Osteocyte (in vitro differentiated cells): ENCODE results near the gene APOC1. TPM values are rescaled to one million over a fixed set of nuclear protein-coding genes. Genes with fewer than 3 reads are reported as not detected.
A peak's percentile ranks its signal among the peaks of the same experiment; 100 is the strongest.
"Not testable (repeated sequence)": the region's sequence is repeated elsewhere in the genome, so short reads cannot be mapped to it uniquely, and the experiment has no call there.

Source experiments
- DNase-seq: peaks from one replicate; pipeline ENCODE4 v3.0.0; 2021; ENCODE audit warnings: mixed read lengths; ENCODE audit not compliant: unreplicated experiment; ENCODE audit errors: extremely low spot score
- H3K27ac Mint-ChIP-seq: one replicate; pipeline ENCODE4 v1.8.0; 2021; ENCODE audit warnings: mild to moderate bottlenecking, mixed read lengths; ENCODE audit not compliant: unreplicated experiment
- H3K27me3 Mint-ChIP-seq: one replicate; pipeline ENCODE4 v1.8.0; 2021; ENCODE audit warnings: mixed read lengths; ENCODE audit not compliant: unreplicated experiment
- H3K36me3 Mint-ChIP-seq: one replicate; pipeline ENCODE4 v1.8.0; 2021; ENCODE audit warnings: mixed read lengths; ENCODE audit not compliant: unreplicated experiment
- H3K4me1 Mint-ChIP-seq: one replicate; pipeline ENCODE4 v1.8.0; 2021; ENCODE audit warnings: mixed read lengths; ENCODE audit not compliant: unreplicated experiment
- H3K4me3 Mint-ChIP-seq: one replicate; pipeline ENCODE4 v1.8.0; 2021; ENCODE audit warnings: mild to moderate bottlenecking, moderate library complexity, mixed read lengths; ENCODE audit not compliant: unreplicated experiment
- H3K9me3 Mint-ChIP-seq: one replicate; pipeline ENCODE4 v1.8.0; 2021; ENCODE audit warnings: mixed read lengths; ENCODE audit not compliant: unreplicated experiment
- total RNA-seq: library from RNA; stranded (reverse); gene quantifications from 2 replicates; pipeline ENCODE4 v1.2.1, GENCODE V29; 2021
- TF ChIP-seq, protein P1 (sequence below): fragments of 200-600 bp; sonication (generic); IDR thresholded peaks from 2 replicates; pipeline ENCODE4 v1.5.0; 2021; ENCODE audit warnings: antibody characterized with exemption, mild to moderate bottlenecking, moderate library complexity

APOC1 gene
- total RNA-seq, 1 donor from 2014 or later, result 3.3 TPM

DNA sequence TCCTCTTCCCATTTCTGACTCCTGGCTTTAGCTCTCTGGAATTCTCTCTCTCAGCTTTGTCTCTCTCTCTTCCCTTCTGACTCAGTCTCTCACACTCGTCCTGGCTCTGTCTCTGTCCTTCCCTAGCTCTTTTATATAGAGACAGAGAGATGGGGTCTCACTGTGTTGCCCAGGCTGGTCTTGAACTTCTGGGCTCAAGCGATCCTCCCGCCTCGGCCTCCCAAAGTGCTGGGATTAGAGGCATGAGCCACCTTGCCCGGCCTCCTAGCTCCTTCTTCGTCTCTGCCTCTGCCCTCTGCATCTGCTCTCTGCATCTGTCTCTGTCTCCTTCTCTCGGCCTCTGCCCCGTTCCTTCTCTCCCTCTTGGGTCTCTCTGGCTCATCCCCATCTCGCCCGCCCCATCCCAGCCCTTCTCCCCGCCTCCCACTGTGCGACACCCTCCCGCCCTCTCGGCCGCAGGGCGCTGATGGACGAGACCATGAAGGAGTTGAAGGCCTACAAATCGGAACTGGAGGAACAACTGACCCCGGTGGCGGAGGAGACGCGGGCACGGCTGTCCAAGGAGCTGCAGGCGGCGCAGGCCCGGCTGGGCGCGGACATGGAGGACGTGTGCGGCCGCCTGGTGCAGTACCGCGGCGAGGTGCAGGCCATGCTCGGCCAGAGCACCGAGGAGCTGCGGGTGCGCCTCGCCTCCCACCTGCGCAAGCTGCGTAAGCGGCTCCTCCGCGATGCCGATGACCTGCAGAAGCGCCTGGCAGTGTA lies 6.2 kb upstream of the APOC1 start:
- no peak overlapping the region for H3K27ac Mint-ChIP-seq
- no peaks in the 10 kb centered on the region for H3K9me3 Mint-ChIP-seq
- no peak for DNase-seq
- TF ChIP-seq, protein P1, sequence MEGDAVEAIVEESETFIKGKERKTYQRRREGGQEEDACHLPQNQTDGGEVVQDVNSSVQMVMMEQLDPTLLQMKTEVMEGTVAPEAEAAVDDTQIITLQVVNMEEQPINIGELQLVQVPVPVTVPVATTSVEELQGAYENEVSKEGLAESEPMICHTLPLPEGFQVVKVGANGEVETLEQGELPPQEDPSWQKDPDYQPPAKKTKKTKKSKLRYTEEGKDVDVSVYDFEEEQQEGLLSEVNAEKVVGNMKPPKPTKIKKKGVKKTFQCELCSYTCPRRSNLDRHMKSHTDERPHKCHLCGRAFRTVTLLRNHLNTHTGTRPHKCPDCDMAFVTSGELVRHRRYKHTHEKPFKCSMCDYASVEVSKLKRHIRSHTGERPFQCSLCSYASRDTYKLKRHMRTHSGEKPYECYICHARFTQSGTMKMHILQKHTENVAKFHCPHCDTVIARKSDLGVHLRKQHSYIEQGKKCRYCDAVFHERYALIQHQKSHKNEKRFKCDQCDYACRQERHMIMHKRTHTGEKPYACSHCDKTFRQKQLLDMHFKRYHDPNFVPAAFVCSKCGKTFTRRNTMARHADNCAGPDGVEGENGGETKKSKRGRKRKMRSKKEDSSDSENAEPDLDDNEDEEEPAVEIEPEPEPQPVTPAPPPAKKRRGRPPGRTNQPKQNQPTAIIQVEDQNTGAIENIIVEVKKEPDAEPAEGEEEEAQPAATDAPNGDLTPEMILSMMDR, result no peak
- peaks cover 43% of the 10 kb centered on the region for H3K4me1 Mint-ChIP-seq
- H3K36me3 Mint-ChIP-seq, result peaks cover 2% of the 10 kb centered on the region
- peaks cover 3% of the 10 kb centered on the region for H3K27me3 Mint-ChIP-seq
- no peak overlapping the region for H3K4me3 Mint-ChIP-seq

DNA sequence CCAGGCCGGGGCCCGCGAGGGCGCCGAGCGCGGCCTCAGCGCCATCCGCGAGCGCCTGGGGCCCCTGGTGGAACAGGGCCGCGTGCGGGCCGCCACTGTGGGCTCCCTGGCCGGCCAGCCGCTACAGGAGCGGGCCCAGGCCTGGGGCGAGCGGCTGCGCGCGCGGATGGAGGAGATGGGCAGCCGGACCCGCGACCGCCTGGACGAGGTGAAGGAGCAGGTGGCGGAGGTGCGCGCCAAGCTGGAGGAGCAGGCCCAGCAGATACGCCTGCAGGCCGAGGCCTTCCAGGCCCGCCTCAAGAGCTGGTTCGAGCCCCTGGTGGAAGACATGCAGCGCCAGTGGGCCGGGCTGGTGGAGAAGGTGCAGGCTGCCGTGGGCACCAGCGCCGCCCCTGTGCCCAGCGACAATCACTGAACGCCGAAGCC lies 5.6 kb upstream of the APOC1 start:
- no peaks in the 10 kb centered on the region for H3K9me3 Mint-ChIP-seq
- peaks cover 40% of the 10 kb centered on the region for H3K4me1 Mint-ChIP-seq
- H3K4me3 Mint-ChIP-seq, result no peak overlapping the region
- TF ChIP-seq, protein P1, result no peak
- H3K36me3 Mint-ChIP-seq, result no peaks in the 10 kb centered on the region
- H3K27me3 Mint-ChIP-seq, result peaks cover 3% of the 10 kb centered on the region
- no peak for DNase-seq
- H3K27ac Mint-ChIP-seq, result no peak overlapping the region

DNA sequence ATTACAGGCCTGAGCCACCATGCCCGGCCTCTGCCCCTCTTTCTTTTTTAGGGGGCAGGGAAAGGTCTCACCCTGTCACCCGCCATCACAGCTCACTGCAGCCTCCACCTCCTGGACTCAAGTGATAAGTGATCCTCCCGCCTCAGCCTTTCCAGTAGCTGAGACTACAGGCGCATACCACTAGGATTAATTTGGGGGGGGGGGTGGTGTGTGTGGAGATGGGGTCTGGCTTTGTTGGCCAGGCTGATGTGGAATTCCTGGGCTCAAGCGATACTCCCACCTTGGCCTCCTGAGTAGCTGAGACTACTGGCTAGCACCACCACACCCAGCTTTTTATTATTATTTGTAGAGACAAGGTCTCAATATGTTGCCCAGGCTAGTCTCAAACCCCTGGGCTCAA lies 4.6 kb upstream of the APOC1 start:
- H3K36me3 Mint-ChIP-seq, result no peaks in the 10 kb centered on the region
- H3K27ac Mint-ChIP-seq, result no peak overlapping the region
- DNase-seq, result no peak
- H3K27me3 Mint-ChIP-seq, result peaks cover 3% of the 10 kb centered on the region
- H3K4me1 Mint-ChIP-seq, result peaks cover 45% of the 10 kb centered on the region
- H3K4me3 Mint-ChIP-seq, result no peak overlapping the region
- H3K9me3 Mint-ChIP-seq, result no peaks in the 10 kb centered on the region
- TF ChIP-seq, protein P1, result no peak

DNA sequence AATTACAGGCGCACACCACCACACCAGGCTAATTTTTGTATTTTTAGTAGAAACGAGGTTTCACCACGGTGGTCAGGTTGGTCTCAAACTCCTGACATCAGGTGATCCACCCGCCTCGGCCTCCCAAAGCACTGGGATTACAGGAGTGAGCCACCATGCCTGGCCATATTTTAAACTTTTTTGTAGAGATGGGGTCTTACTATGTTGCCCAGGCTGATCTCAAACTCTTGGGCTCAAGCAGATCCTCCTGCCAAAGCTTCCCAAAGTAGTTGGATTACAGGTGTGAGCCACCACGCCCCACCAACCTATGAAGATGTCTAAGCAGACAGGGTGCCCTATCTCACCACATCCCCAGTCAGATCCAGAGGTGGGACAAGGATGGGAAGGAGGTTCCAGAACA lies 2.5 kb upstream of the APOC1 start:
- not testable (repeated sequence) for DNase-seq, H3K4me3 Mint-ChIP-seq, H3K36me3 Mint-ChIP-seq, H3K27me3 Mint-ChIP-seq, H3K9me3 Mint-ChIP-seq
- H3K27ac Mint-ChIP-seq, result peak overlapping the region; percentile 10
- peaks cover 33% of the 10 kb centered on the region for H3K4me1 Mint-ChIP-seq

DNA sequence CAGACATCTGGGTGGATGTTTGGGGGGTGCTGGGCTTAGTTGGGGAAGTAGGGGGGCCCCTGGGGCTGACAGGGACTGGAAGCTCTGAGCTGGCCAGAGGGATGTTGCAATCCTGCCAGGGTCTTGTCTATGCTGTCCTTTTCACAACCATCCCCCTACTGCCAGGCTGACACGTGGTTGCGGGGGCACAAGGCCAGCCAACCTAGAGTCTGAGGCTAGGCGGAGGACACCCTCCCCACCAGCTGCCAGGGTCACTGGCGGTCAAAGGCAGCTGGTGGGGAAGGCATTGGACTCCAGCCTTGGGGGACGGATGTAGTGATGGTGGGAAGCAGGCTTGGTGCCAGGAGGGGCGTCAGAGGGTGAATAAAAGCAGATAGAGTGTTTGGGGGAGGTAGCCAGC lies 1.6 kb upstream of the APOC1 start:
- DNase-seq, result no peak

DNA sequence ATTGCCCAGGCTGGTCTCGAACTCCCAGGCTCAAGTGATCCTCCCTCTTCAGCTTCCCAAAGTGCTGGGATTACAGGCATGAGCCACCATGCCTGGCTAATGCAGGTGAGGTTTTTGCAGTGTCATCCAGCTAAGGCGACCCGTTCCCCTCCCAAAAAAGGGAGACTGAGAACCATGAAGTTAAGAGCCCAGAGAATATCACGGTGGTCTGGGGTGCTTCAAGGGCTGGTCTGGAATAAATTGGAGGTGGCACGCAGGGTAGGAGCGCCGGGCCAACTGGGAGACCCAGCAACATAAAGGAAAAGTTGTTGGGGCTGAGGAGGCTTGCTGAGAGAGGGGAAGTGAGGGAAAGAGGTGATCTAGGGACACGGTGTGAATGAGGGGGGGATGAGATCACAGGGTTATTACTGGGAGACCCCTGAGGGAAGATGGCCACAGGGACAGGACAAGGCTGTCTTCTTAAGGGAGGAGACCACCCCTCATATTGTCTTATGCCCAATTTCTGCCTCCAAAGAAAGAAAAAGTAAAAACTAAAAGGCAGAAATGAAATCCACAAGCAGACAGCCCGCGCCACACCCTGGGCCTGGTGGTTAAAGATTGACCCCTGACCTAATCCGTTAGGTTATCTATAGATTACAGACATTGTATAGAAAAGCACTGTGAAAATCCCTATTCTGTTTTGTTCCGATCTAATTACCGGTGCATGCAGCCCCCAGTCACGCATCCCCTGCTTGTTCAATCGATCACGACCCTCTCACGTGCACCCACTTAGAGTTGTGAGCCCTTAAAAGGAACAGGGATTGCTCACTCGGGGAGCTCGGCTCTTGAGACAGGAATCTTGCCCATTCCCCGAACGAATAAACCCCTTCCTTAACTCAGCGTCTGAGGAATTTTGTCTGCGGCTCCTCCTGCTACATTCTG lies 636 bp upstream of the APOC1 start:
- not testable (repeated sequence) for H3K27ac Mint-ChIP-seq, H3K36me3 Mint-ChIP-seq, DNase-seq, H3K9me3 Mint-ChIP-seq, H3K27me3 Mint-ChIP-seq
- peak overlapping the region; percentile 2 for H3K4me3 Mint-ChIP-seq
- H3K4me1 Mint-ChIP-seq, result peaks cover 33% of the 10 kb centered on the region

More for the DNA sequence above, 1.6 kb upstream of the APOC1 start:
- TF ChIP-seq, protein P1, result no peak
- no peak overlapping the region for H3K27ac Mint-ChIP-seq
- no peaks in the 10 kb centered on the region for H3K36me3 Mint-ChIP-seq
- no peaks in the 10 kb centered on the region for H3K27me3 Mint-ChIP-seq
- peaks cover 33% of the 10 kb centered on the region for H3K4me1 Mint-ChIP-seq
- no peaks in the 10 kb centered on the region for H3K9me3 Mint-ChIP-seq
- H3K4me3 Mint-ChIP-seq, result no peak overlapping the region
